Kidney (tissue), 14 donors: ENCODE data around the gene EDN3. TPM values are rescaled to one million over a fixed set of nuclear protein-coding genes. Genes with fewer than 3 reads are reported as not detected.

Experiments used
- DNase-seq, 5 donors: peaks; one replicate each; pipeline ENCODE4 v3.0.0-alpha.2; 2013 to 2020
- FAIRE-seq: peaks from 2 replicates; lab custom pipeline; 2012; peaks lifted over from hg19 to GRCh38; lab: Jason Lieb, UNC
- H3K27ac ChIP-seq, 2 donors: one replicate each; pipeline ENCODE4 v1.7.0; 2013; ENCODE audit warnings: low read depth in 2 of 2, low read length in 2 of 2, inconsistent platforms in 1 of 2
- H3K27me3 ChIP-seq: one replicate; pipeline ENCODE4 v1.7.1; 2013; ENCODE audit warnings: low read length, inconsistent platforms; ENCODE audit not compliant: control insufficient read depth, insufficient read depth
- H3K36me3 ChIP-seq, 3 donors: one replicate each; pipeline versions ENCODE4 v1.7.0 to v1.7.1; 2013; ENCODE audit warnings: low read length in 3 of 3, control low read depth in 1 of 3, inconsistent platforms in 1 of 3; ENCODE audit not compliant: insufficient read depth in 3 of 3, control insufficient read depth in 2 of 3
- H3K4me1 ChIP-seq, 3 donors: one replicate each; pipeline versions ENCODE4 v1.7.0 to v1.7.1; 2013; ENCODE audit warnings: low read length in 3 of 3, inconsistent platforms in 1 of 3, low read depth in 1 of 3; ENCODE audit not compliant: control insufficient read depth in 2 of 3, insufficient read depth in 2 of 3
- H3K4me3 ChIP-seq, 3 donors: one replicate each; pipeline versions ENCODE4 v1.7.0 to v1.8.1; 2013; ENCODE audit warnings: low read length in 3 of 3, control low read depth in 1 of 3, inconsistent platforms in 1 of 3
- H3K9ac ChIP-seq, 3 donors: one replicate each; pipeline versions ENCODE4 v1.7.0 to v1.7.1; 2013; ENCODE audit warnings: low read length in 3 of 3, control low read depth in 1 of 3, inconsistent platforms in 1 of 3
- H3K9me3 ChIP-seq, 3 donors: one replicate each; pipeline versions ENCODE4 v1.7.0 to v1.7.1; 2013; ENCODE audit warnings: low read length in 3 of 3, control low read depth in 1 of 3, inconsistent platforms in 1 of 3; ENCODE audit not compliant: control insufficient read depth in 2 of 3, insufficient read depth in 1 of 3
- intact Hi-C: fragments of 100-400 bp; cut with DNase I; formaldehyde crosslinking; loops from one replicate; pipeline ENCODE4 v1.11.1; 2022
- polyA plus RNA-seq: library from polyadenylated mRNA; stranded (reverse); fragments of 350-450 nt; fragmentation: Illumina TruSeq; extraction: RNeasy Lipid Tissue Mini Kit (QIAGEN cat#74804); gene quantifications from one replicate; pipeline ENCODE4 v1.2.3, GENCODE V29; 2014; ENCODE audit warnings: low read depth, low replicate concordance; ENCODE audit not compliant: insufficient read depth
- total RNA-seq: library from RNA; stranded (reverse); fragmentation: NEBNext Ultra II Directional; extraction: Animal tissue kit (Norgen Biotek cat#: 25700); gene quantifications from one replicate; pipeline ENCODE4 v1.2.1, GENCODE V29; 2021
- TF ChIP-seq, protein P1 (sequence below): IDR thresholded peaks from 3 replicates; pipeline ENCODE4 v1.5.1; 2012; ENCODE audit warnings: mild to moderate bottlenecking, moderate library complexity, borderline replicate concordance; ENCODE audit not compliant: insufficient read depth; ENCODE audit errors: extremely low read depth
- donor health status: control.
- donor health status: control.
- donor health status: control.
- donor health status: control.
- donor health status: control.
- donor health status: DM: yes; HTN: yes; CAD: no.
- donor health status: Normal renal cell carcinoma (clear cell type).

The EDN3 gene
- total and polyA plus RNA-seq, 2 donors from 2014 or later: 0.19 TPM; not detected in 1

GRCh38 chr20:59301343-59302007 lies 1.1 kb downstream of the EDN3 start:
- H3K27ac ChIP-seq: no peak overlapping the region
- H3K4me1 ChIP-seq: no peaks in the 10 kb centered on the region
- TF ChIP-seq, protein P1, sequence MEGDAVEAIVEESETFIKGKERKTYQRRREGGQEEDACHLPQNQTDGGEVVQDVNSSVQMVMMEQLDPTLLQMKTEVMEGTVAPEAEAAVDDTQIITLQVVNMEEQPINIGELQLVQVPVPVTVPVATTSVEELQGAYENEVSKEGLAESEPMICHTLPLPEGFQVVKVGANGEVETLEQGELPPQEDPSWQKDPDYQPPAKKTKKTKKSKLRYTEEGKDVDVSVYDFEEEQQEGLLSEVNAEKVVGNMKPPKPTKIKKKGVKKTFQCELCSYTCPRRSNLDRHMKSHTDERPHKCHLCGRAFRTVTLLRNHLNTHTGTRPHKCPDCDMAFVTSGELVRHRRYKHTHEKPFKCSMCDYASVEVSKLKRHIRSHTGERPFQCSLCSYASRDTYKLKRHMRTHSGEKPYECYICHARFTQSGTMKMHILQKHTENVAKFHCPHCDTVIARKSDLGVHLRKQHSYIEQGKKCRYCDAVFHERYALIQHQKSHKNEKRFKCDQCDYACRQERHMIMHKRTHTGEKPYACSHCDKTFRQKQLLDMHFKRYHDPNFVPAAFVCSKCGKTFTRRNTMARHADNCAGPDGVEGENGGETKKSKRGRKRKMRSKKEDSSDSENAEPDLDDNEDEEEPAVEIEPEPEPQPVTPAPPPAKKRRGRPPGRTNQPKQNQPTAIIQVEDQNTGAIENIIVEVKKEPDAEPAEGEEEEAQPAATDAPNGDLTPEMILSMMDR: no peak
- no peaks in the 10 kb centered on the region for H3K36me3 ChIP-seq
- no peaks in the 10 kb centered on the region for H3K9me3 ChIP-seq
- no peak overlapping the region for H3K9ac ChIP-seq
- intact Hi-C loops: no loop called here
- no peaks in the 10 kb centered on the region for H3K27me3 ChIP-seq
- no peak for DNase-seq
- H3K4me3 ChIP-seq: no peak overlapping the region
- no peak for FAIRE-seq

GRCh38 chr20:59305908-59306655 lies 5.7 kb downstream of the EDN3 start:
- DNase-seq (no peak), FAIRE-seq (no peak)
- Histone ChIP-seq H3K27ac (no peak overlapping the region), H3K27me3 (no peaks in the 10 kb centered on the region), H3K36me3 (no peaks in the 10 kb centered on the region), H3K9ac (no peak overlapping the region), H3K4me1 (no peaks in the 10 kb centered on the region), H3K4me3 (no peak overlapping the region), H3K9me3 (no peaks in the 10 kb centered on the region)
- intact Hi-C loops: no loop called here
- TF ChIP-seq, protein P1: no peak

DNA sequence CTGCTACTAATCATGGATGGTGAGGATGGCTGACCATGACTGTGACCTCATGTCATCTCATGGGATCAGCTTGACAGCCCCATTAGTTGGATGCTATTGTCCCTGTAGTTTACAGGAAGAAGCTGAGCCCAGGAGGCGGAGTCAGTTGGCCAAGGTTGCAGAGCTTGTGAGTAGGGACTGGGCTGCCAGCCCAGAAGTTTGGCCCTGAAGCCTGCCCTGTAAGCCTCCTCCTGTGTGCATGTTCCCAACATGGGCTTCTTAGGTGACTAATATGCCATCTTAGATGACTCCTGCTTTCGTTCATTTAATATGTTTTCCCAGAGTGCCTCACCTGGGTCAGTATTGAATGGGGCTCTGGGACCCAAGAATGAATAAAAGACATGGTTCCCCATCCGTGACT lies 6.9 kb downstream of the EDN3 start:
- Histone ChIP-seq H3K9me3 (no peaks in the 10 kb centered on the region), H3K4me3 (no peak overlapping the region), H3K4me1 (no peaks in the 10 kb centered on the region), H3K9ac (no peak overlapping the region), H3K27ac (no peak overlapping the region), H3K36me3 (no peaks in the 10 kb centered on the region), H3K27me3 (no peaks in the 10 kb centered on the region)
- no peak for DNase-seq
- intact Hi-C loops: no loop called here
- TF ChIP-seq, protein P1: no peak
- FAIRE-seq: no peak
